OCI-LY1 (cell line): Measurements from ENCODE around the gene PACRG.

Experiments
- H2AFZ ChIP-seq: fragments of 200-600 bp; sonication (generic), shearing (Covaris generic); 2 replicates; pipeline ENCODE4 v1.6.0; 2014; ENCODE audit warnings: antibody characterized with exemption, mild to moderate bottlenecking, low read length
- H3F3A ChIP-seq: fragments of 200-600 bp; sonication (generic), shearing (Covaris generic); 2 replicates; pipeline ENCODE4 v1.6.0; 2014; ENCODE audit warnings: mild to moderate bottlenecking, antibody characterized with exemption, low read length, moderate library complexity; ENCODE audit not compliant: insufficient read depth
- H3K27ac ChIP-seq: fragments of 200-600 bp; sonication (generic); 2 replicates; pipeline ENCODE4 v1.5.1; 2014; ENCODE audit warnings: low read length, mixed run types, mild to moderate bottlenecking, low read depth; ENCODE audit not compliant: poor library complexity, severe bottlenecking
- H3K27me3 ChIP-seq: fragments of 200-600 bp; sonication (generic); 2 replicates; pipeline ENCODE4 v1.6.0; 2014; ENCODE audit warnings: antibody characterized with exemption, mild to moderate bottlenecking, low read length, moderate library complexity; ENCODE audit not compliant: insufficient read depth
- H3K36me3 ChIP-seq: fragments of 200-600 bp; sonication (generic); 2 replicates; pipeline ENCODE4 v1.6.1; 2014; ENCODE audit warnings: mild to moderate bottlenecking, antibody characterized with exemption, low read length, moderate library complexity, mixed read lengths; ENCODE audit not compliant: insufficient read depth
- H3K4me1 ChIP-seq: fragments of 200-600 bp; sonication (generic); 2 replicates; pipeline ENCODE4 v1.5.1; 2014; ENCODE audit warnings: mild to moderate bottlenecking, low read length, moderate library complexity; ENCODE audit not compliant: insufficient read depth, severe bottlenecking
- H3K4me2 ChIP-seq: fragments of 200-600 bp; sonication (generic), shearing (Covaris generic); 2 replicates; pipeline ENCODE4 v1.6.1; 2014; ENCODE audit warnings: low read length
- H3K4me3 ChIP-seq: fragments of 200-600 bp; sonication (generic); 2 replicates; pipeline ENCODE4 v1.5.1; 2014; ENCODE audit warnings: low read length, low read depth, mild to moderate bottlenecking, mixed read lengths; ENCODE audit not compliant: poor library complexity, severe bottlenecking
- H3K79me2 ChIP-seq: fragments of 200-600 bp; shearing (Covaris generic); 2 replicates; pipeline ENCODE4 v1.6.1; 2016; ENCODE audit warnings: mixed run types, low read length, mixed read lengths; ENCODE audit not compliant: insufficient read depth
- H3K9ac ChIP-seq: fragments of 200-600 bp; sonication (generic), shearing (Covaris generic); 2 replicates; pipeline ENCODE4 v1.6.1; 2014; ENCODE audit warnings: mild to moderate bottlenecking, low read length, mixed read lengths
- H3K9me2 ChIP-seq: fragments of 200-600 bp; sonication (generic), shearing (Covaris generic); 2 replicates; pipeline ENCODE4 v1.6.1; 2014; ENCODE audit warnings: low read depth, mild to moderate bottlenecking, low read length, mixed read lengths
- H3K9me3 ChIP-seq: fragments of 200-600 bp; shearing (Covaris generic); 2 replicates; pipeline ENCODE4 v1.6.1; 2014; ENCODE audit warnings: low read length, mixed read lengths
- H4K20me1 ChIP-seq: fragments of 200-600 bp; sonication (generic), shearing (Covaris generic); 2 replicates; pipeline ENCODE4 v1.6.0; 2016; ENCODE audit warnings: mild to moderate bottlenecking, low read length; ENCODE audit not compliant: insufficient read depth
- CTCF ChIP-seq: fragments of 200-600 bp; sonication (generic), shearing (Covaris generic); IDR thresholded peaks from 2 replicates; pipeline ENCODE4 v1.5.1; 2017; ENCODE audit warnings: mild to moderate bottlenecking, antibody characterized with exemption, low read length, moderate library complexity, mixed read lengths
- EZH2 ChIP-seq: fragments of 200-600 bp; sonication (generic), shearing (Covaris generic); IDR thresholded peaks from 2 replicates; pipeline ENCODE4 v1.8.0; 2017; ENCODE audit warnings: borderline replicate concordance, mixed run types, mild to moderate bottlenecking, antibody characterized with exemption, low read length, moderate library complexity, mixed read lengths

The PACRG gene

DNA sequence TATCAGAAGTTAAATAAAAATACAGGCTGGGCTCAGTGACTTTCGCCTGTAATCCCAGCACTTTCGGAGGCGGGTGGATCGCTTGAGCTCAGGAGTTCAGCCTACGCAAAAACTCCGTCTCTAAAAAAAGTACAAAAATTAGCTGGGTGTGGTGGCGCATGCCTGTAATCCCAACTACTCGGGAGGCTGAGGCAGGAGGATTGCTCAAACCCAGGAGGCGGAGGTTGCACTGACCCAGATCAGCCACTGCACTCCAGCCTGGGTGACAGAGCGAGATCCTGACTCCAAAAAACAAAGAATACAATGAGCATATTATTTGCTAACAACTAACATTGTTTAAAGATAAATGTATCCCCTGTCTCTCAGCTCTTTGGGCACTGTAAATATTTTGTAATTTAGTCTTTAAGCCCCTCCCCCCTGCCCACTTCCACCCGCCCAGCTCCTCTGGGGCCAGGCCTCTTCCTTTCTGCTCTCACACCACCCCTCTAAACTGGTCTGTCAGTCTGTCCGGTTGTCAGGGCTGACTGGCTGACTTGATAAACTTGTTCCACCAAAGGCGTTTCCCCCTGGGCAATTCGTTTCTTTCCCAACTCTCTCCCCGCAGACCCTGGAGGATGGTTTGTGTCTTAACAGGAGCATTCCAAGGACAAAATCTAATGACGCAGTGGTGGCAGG lies 624.4 kb downstream of the PACRG start:
- no peak overlapping the region for H3K4me3 ChIP-seq
- no peak overlapping the region for H3K9ac ChIP-seq
- H3K79me2 ChIP-seq: no peaks in the 10 kb centered on the region
- TF ChIP-seq CTCF (no peak), EZH2 (no peak)
- H3K27ac ChIP-seq: no peak overlapping the region
- H3K27me3 ChIP-seq: peaks cover 8% of the 10 kb centered on the region; the same call in 1 of the 2 replicates
- no peaks in the 10 kb centered on the region for H4K20me1 ChIP-seq
- no peaks in the 10 kb centered on the region for H3K9me3 ChIP-seq
- no peak overlapping the region for H3K4me2 ChIP-seq
- H3K4me1 ChIP-seq: no peaks in the 10 kb centered on the region
- no peak overlapping the region for H2AFZ ChIP-seq
- no peaks in the 10 kb centered on the region for H3K36me3 ChIP-seq
- no peaks in the 10 kb centered on the region for H3K9me2 ChIP-seq
- no peaks in the 10 kb centered on the region for H3F3A ChIP-seq

- Histone ChIP-seq H3K79me2 (no peaks in the 10 kb centered on the region), H3K4me1 (no peaks in the 10 kb centered on the region), H3K9ac (no peak overlapping the region), H3K27me3 (peaks cover 6% of the 10 kb centered on the region; the same call in 1 of the 2 replicates), H3K4me3 (no peak overlapping the region), H3K27ac (no peak overlapping the region), H4K20me1 (no peaks in the 10 kb centered on the region), H3K9me2 (no peaks in the 10 kb centered on the region), H3F3A (no peaks in the 10 kb centered on the region), H3K9me3 (no peaks in the 10 kb centered on the region), H3K36me3 (no peaks in the 10 kb centered on the region), H2AFZ (no peak overlapping the region), H3K4me2 (no peak overlapping the region)
- TF ChIP-seq EZH2 (no peak), CTCF (no peak)
These were observed 625.2 kb downstream of the PACRG start for GRCh38 chr6:163352966-163353365.

GRCh38 chr6:163354085-163354484 lies 626.3 kb downstream of the PACRG start:
- Histone ChIP-seq H3K36me3 (no peaks in the 10 kb centered on the region), H3K27me3 (no peaks in the 10 kb centered on the region), H2AFZ (no peak overlapping the region), H3K4me2 (no peak overlapping the region), H3K79me2 (no peaks in the 10 kb centered on the region), H3K4me1 (no peaks in the 10 kb centered on the region), H3K9ac (no peak overlapping the region), H4K20me1 (no peaks in the 10 kb centered on the region), H3K9me3 (no peaks in the 10 kb centered on the region), H3F3A (no peaks in the 10 kb centered on the region), H3K4me3 (no peak overlapping the region), H3K9me2 (no peaks in the 10 kb centered on the region), H3K27ac (no peak overlapping the region)
- TF ChIP-seq CTCF (no peak), EZH2 (no peak)
